ENCODE results near the gene TJP3.

The TJP3 gene

GRCh38 chr19:3770136-3770999 lies 62.2 kb downstream of the TJP3 start:
- no peak for DNase-seq

- DNase-seq = no peak
These were observed 63.1 kb downstream of the TJP3 start for GRCh38 chr19:3771000-3771905.

- no peak for DNase-seq
These were observed 63.8 kb downstream of the TJP3 start, which contains the start of gene RAX2 for GRCh38 chr19:3771906-3772455. TSS of gene RAX2 (minus strand) at chr19:3772228. CDS start at chr19:3771742, 486 bp downstream.

- DNase-seq = no peak
These were observed 65.8 kb downstream of the TJP3 start for GRCh38 chr19:3773814-3774515.

- DNase-seq = no peak
These were observed 66.6 kb downstream of the TJP3 start for GRCh38 chr19:3774621-3775373.

- DNase-seq = no peak
These were observed 67.2 kb downstream of the TJP3 start for GRCh38 chr19:3775374-3775711.

- DNase-seq = no peak
These were observed 67.6 kb downstream of the TJP3 start for GRCh38 chr19:3775831-3776230.

- no peak for DNase-seq
These were observed 68.4 kb downstream of the TJP3 start for GRCh38 chr19:3776479-3777040.

- DNase-seq = no peak
These were observed 70.1 kb downstream of the TJP3 start for GRCh38 chr19:3778104-3778867.

- DNase-seq = no peak
These were observed 70.9 kb downstream of the TJP3 start for GRCh38 chr19:3778899-3779723.

GRCh38 chr19:3780786-3781304 lies 72.7 kb downstream of the TJP3 start:
- no peak for DNase-seq

- no peak for DNase-seq
These were observed 73.4 kb downstream of the TJP3 start for GRCh38 chr19:3781603-3782002.

GRCh38 chr19:3782330-3782729 lies 74.1 kb downstream of the TJP3 start:
- DNase-seq = no peak

- no peak for DNase-seq
These were observed 74.7 kb downstream of the TJP3 start for GRCh38 chr19:3782903-3783302.

- peak in 1 of 2 experiments; percentile 1 for DNase-seq
These were observed 75.7 kb downstream of the TJP3 start for GRCh38 chr19:3783660-3784584.

GRCh38 chr19:3784607-3785450 lies 76.6 kb downstream of the TJP3 start:
- DNase-seq = no peak

- DNase-seq = peak in 1 of 2 experiments; percentile 19
These were observed 77.3 kb downstream of the TJP3 start for GRCh38 chr19:3785451-3785937.

Data from AML-193 (cell line).